ENCODE results near the gene AKAP9.
A peak's percentile ranks its signal among the peaks of the same experiment; 100 is the strongest.
"Not testable (repeated sequence)": the region's sequence is repeated elsewhere in the genome, so short reads cannot be mapped to it uniquely, and the experiment has no call there.

The AKAP9 gene

GRCh38 chr7:91940572-91941341 is at the start of gene AKAP9:
Gene AKAP9, plus strand, starts transcription at chr7:91940862. Its CDS starts 238 bp downstream, at chr7:91941100.
- Histone ChIP-seq H3K79me2 (ENCODE audit: insufficient read depth, low read length) (peaks cover 25% of the 10 kb centered on the region; the same call in 1 of the 2 replicates), H2AFZ (ENCODE audit: low read depth, low read length, severe bottlenecking) (peak within 1 kb of the TSS; percentile 98)

GRCh38 chr7:91892099-91892705 is 48.5 kb upstream of the AKAP9 start:
- Histone ChIP-seq H3K27ac (ENCODE audit: low read depth, low read length) (no peak overlapping the region), H3K4me3 (ENCODE audit: insufficient read depth, low read length, poor library complexity, severe bottlenecking) (no peak overlapping the region), H3K36me3 (ENCODE audit: low read length) (no peaks in the 10 kb centered on the region), H3K9ac (ENCODE audit: low read length) (no peak overlapping the region), H4K20me1 (ENCODE audit: low read depth, low read length) (no peaks in the 10 kb centered on the region), H3K79me2 (ENCODE audit: insufficient read depth, low read length) (no peaks in the 10 kb centered on the region), H3K27me3 (ENCODE audit: low read length) (no peaks in the 10 kb centered on the region), H3K9me2 (replicated peaks; ENCODE audit: insufficient read depth, low read length) (no peaks in the 10 kb centered on the region), H3K9me3 (ENCODE audit: insufficient read depth, low read length) (no peaks in the 10 kb centered on the region; the same call in 1 of the 2 replicates), H3K4me2 (ENCODE audit: low read depth, low read length, poor library complexity, severe bottlenecking) (no peak overlapping the region), H3F3A (ENCODE audit: insufficient read depth) (no peaks in the 10 kb centered on the region), H2AFZ (ENCODE audit: low read depth, low read length, severe bottlenecking) (no peak overlapping the region)
- TF ChIP-seq EZH2phosphoT487 (conservative IDR thresholded peaks at IDR 0.05; ENCODE audit: low read length): no peak
- TF ChIP-seq, protein P1, sequence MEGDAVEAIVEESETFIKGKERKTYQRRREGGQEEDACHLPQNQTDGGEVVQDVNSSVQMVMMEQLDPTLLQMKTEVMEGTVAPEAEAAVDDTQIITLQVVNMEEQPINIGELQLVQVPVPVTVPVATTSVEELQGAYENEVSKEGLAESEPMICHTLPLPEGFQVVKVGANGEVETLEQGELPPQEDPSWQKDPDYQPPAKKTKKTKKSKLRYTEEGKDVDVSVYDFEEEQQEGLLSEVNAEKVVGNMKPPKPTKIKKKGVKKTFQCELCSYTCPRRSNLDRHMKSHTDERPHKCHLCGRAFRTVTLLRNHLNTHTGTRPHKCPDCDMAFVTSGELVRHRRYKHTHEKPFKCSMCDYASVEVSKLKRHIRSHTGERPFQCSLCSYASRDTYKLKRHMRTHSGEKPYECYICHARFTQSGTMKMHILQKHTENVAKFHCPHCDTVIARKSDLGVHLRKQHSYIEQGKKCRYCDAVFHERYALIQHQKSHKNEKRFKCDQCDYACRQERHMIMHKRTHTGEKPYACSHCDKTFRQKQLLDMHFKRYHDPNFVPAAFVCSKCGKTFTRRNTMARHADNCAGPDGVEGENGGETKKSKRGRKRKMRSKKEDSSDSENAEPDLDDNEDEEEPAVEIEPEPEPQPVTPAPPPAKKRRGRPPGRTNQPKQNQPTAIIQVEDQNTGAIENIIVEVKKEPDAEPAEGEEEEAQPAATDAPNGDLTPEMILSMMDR (IDR thresholded peaks at IDR 0.05; ENCODE audit: insufficient read depth, low read length, poor library complexity, severe bottlenecking): no peak

More at GRCh38 chr7:91940572-91941341, at the start of gene AKAP9:
- peak within 1 kb of the TSS; percentile 88 for H3K4me2 ChIP-seq (ENCODE audit: low read depth, low read length, poor library complexity, severe bottlenecking)
- peak within 1 kb of the TSS; percentile 79 for H3K9ac ChIP-seq (ENCODE audit: low read length)
- peak within 1 kb of the TSS; percentile 93 for H3K4me3 ChIP-seq (ENCODE audit: insufficient read depth, low read length, poor library complexity, severe bottlenecking)
- peak within 1 kb of the TSS; percentile 41 for H3K27ac ChIP-seq (ENCODE audit: low read depth, low read length)
- peaks cover 3% of the 10 kb centered on the region; the same call in 1 of the 2 replicates for H4K20me1 ChIP-seq (ENCODE audit: low read depth, low read length)
- H3K9me2 ChIP-seq (replicated peaks; ENCODE audit: insufficient read depth, low read length): no peaks in the 10 kb centered on the region
- TF ChIP-seq, protein P1 (IDR thresholded peaks at IDR 0.05; ENCODE audit: insufficient read depth, low read length, poor library complexity, severe bottlenecking): no peak
- no peak for TF ChIP-seq EZH2phosphoT487 (conservative IDR thresholded peaks at IDR 0.05; ENCODE audit: low read length)
- H3K27me3 ChIP-seq (ENCODE audit: low read length): no peaks in the 10 kb centered on the region
- no peaks in the 10 kb centered on the region for H3K9me3 ChIP-seq (ENCODE audit: insufficient read depth, low read length)
- peaks cover 19% of the 10 kb centered on the region for H3F3A ChIP-seq (ENCODE audit: insufficient read depth)
- no peaks in the 10 kb centered on the region for H3K36me3 ChIP-seq (ENCODE audit: low read length)

DNA sequence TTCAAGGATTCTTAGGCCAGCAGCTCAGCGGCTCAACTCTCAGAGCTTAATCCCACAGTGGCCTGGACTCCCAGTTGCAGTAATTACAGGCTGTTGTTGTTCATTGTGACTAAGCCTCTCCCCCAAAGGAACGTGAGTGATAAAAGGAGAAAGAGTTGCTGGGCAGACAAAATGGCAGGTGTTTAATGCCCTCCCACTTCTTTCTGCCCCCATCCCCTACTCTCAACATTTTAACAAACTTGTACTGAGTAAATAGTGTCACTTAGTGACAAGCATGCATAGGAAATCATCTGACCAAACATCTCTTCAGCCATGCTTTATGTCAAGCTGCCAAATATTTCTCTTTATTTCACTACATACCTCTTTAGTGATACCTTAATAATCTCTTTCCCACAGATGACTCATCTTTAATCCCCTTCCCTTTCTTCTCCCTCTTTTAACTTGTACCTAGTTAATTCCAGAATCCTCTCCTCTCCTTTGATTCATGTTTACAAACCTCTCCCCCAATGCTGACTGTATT is 47.8 kb upstream of the AKAP9 start:
- H4K20me1 ChIP-seq (ENCODE audit: low read depth, low read length): no peaks in the 10 kb centered on the region
- no peaks in the 10 kb centered on the region for H3F3A ChIP-seq (ENCODE audit: insufficient read depth)
- no peak overlapping the region for H3K4me2 ChIP-seq (ENCODE audit: low read depth, low read length, poor library complexity, severe bottlenecking)
- no peaks in the 10 kb centered on the region for H3K9me2 ChIP-seq (replicated peaks; ENCODE audit: insufficient read depth, low read length)
- no peaks in the 10 kb centered on the region for H3K79me2 ChIP-seq (ENCODE audit: insufficient read depth, low read length)
- no peaks in the 10 kb centered on the region; the same call in 1 of the 2 replicates for H3K9me3 ChIP-seq (ENCODE audit: insufficient read depth, low read length)
- H3K36me3 ChIP-seq (ENCODE audit: low read length): no peaks in the 10 kb centered on the region
- H3K4me3 ChIP-seq (ENCODE audit: insufficient read depth, low read length, poor library complexity, severe bottlenecking): no peak overlapping the region
- no peak overlapping the region for H3K9ac ChIP-seq (ENCODE audit: low read length)
- TF ChIP-seq EZH2phosphoT487 (conservative IDR thresholded peaks at IDR 0.05; ENCODE audit: low read length): no peak
- TF ChIP-seq, protein P1 (IDR thresholded peaks at IDR 0.05; ENCODE audit: insufficient read depth, low read length, poor library complexity, severe bottlenecking): no peak
- H3K27me3 ChIP-seq (ENCODE audit: low read length): no peaks in the 10 kb centered on the region
- no peak overlapping the region for H2AFZ ChIP-seq (ENCODE audit: low read depth, low read length, severe bottlenecking)
- H3K27ac ChIP-seq (ENCODE audit: low read depth, low read length): no peak overlapping the region

DNA sequence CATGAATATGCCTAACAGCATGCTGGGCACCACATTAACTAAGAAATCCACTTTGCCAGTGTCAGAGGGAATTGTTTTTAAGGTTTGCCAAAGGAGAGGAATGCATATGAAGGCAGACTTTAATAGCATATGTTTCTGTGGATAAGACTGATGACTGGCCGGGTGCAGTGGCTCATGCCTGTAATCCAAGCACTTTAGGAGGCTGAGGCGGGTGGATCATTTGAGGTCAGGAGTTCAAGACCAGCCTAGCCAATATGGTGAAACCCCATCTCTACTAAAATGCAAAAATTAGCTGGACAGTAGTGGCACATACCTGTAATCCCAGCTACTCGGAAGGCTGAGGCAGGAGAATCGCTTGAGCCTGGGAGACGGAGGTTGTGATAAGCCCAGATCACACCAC is 47.0 kb upstream of the AKAP9 start:
- not testable (repeated sequence) for H3K36me3 ChIP-seq (ENCODE audit: low read length); H3K27ac ChIP-seq (ENCODE audit: low read depth, low read length); H2AFZ ChIP-seq (ENCODE audit: low read depth, low read length, severe bottlenecking); H3K9me3 ChIP-seq (ENCODE audit: insufficient read depth, low read length); H4K20me1 ChIP-seq (ENCODE audit: low read depth, low read length); H3K9me2 ChIP-seq (replicated peaks; ENCODE audit: insufficient read depth, low read length); H3K4me2 ChIP-seq (ENCODE audit: low read depth, low read length, poor library complexity, severe bottlenecking); H3K79me2 ChIP-seq (ENCODE audit: insufficient read depth, low read length); H3F3A ChIP-seq (ENCODE audit: insufficient read depth); H3K9ac ChIP-seq (ENCODE audit: low read length); H3K27me3 ChIP-seq (ENCODE audit: low read length); H3K4me3 ChIP-seq (ENCODE audit: insufficient read depth, low read length, poor library complexity, severe bottlenecking)
